LNCAP (cell line): Measurements from ENCODE around the gene SIGLEC10.

Experiments used
- TF ChIP-seq, protein P1 (sequence below): fragments of 450-650 bp; IDR thresholded peaks from 2 replicates; pipeline ENCODE4 v1.5.1; 2017; ENCODE audit warnings: mild to moderate bottlenecking

The SIGLEC10 gene

GRCh38 chr19:51392701-51393100, 24.7 kb downstream of the SIGLEC10 start:
- TF ChIP-seq, protein P1, sequence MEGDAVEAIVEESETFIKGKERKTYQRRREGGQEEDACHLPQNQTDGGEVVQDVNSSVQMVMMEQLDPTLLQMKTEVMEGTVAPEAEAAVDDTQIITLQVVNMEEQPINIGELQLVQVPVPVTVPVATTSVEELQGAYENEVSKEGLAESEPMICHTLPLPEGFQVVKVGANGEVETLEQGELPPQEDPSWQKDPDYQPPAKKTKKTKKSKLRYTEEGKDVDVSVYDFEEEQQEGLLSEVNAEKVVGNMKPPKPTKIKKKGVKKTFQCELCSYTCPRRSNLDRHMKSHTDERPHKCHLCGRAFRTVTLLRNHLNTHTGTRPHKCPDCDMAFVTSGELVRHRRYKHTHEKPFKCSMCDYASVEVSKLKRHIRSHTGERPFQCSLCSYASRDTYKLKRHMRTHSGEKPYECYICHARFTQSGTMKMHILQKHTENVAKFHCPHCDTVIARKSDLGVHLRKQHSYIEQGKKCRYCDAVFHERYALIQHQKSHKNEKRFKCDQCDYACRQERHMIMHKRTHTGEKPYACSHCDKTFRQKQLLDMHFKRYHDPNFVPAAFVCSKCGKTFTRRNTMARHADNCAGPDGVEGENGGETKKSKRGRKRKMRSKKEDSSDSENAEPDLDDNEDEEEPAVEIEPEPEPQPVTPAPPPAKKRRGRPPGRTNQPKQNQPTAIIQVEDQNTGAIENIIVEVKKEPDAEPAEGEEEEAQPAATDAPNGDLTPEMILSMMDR = no peak

GRCh38 chr19:51391073-51391611, 26.3 kb downstream of the SIGLEC10 start:
- TF ChIP-seq, protein P1 = no peak

DNA sequence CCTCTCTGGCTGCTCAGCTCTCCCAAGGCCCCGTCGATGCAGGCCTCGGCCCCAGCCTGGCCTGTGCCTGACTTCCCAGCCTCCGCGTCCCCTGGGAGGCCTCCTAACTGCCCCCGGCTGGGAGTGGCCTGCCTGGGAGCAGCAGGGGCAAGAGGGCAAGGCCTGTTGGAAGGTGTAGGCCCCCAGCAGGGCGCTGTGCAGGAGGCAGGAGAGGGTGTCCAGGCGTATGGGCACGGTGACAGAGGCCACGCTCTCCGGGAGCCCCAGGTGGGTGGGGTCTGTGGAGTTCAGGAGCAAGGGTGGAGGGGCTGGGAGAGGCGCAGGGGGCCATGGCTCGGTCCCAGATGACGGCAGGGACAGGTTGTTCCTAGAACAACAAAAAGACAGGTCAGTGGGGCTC, 28.3 kb downstream of the SIGLEC10 start:
- TF ChIP-seq, protein P1 = no peak

DNA sequence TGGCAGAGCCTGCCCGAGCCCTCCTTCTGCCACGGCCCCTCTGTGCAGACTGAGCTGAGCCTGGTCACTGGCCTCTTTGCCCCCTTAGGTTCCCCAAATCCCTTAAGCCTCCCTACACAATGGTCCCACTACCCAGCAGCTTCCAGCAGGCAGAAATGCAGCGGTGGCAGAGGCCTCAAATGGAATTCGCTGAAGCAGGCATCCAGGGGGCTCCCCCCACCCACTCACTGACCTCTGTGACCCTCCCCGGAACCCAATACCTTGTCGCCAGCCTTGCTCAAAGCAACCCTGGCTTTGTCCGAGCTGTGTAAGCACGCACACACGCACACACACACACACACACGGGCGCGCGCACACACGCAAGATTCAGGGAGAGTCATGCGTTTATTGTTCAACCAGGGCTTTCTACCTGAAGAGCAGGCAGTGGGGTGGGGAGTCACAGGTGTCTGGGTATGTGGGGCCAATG, 29.5 kb downstream of the SIGLEC10 start, which contains the start of gene LIM2:
Gene LIM2 (minus strand): TSS at position 51 of the 466 bp plus-strand sequence. CDS start 531 bp downstream, outside the sequence.
- TF ChIP-seq, protein P1 = no peak

GRCh38 chr19:51386882-51387520, 30.4 kb downstream of the SIGLEC10 start:
- TF ChIP-seq, protein P1 = no peak

GRCh38 chr19:51382004-51382403, 35.4 kb downstream of the SIGLEC10 start:
- TF ChIP-seq, protein P1 = no peak

GRCh38 chr19:51380379-51380778, 37.1 kb downstream of the SIGLEC10 start:
- TF ChIP-seq, protein P1 = no peak
